Activated CD4-positive, alpha-beta T cell treated with anti-CD3 and anti-CD28 coated beads, Interleukin-2, amount 50 U/mL, for 24 hours (primary cell): ENCODE results near the gene PAFAH1B2.

Experiments used
- DNase-seq, 2 donors: peaks; one replicate each; pipeline ENCODE4 v3.0.0-alpha.2; 2020; ENCODE audit warnings: low read depth in 1 of 2, low spot score in 1 of 2

PAFAH1B2 gene

DNA sequence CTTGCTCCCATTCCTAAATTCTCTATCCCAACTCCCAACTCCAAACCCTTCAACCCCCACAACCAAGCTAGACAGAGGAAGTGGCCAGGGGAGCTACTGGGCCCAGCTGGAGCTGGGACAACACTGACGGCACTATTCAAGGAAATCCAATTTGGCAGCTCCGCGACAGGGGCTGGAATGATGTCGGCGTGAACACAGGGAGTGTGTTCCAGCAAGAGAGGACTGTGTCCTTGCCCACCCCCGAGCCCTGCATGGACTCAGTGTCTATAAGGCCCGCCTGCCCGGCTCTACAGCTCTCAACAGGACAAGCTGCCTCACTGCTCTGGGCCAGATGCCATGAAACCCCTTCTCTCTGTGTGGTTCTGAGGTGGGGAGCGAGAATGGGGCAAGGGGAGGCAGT lies 76.5 kb downstream of the PAFAH1B2 start:
- no peak for DNase-seq

DNA sequence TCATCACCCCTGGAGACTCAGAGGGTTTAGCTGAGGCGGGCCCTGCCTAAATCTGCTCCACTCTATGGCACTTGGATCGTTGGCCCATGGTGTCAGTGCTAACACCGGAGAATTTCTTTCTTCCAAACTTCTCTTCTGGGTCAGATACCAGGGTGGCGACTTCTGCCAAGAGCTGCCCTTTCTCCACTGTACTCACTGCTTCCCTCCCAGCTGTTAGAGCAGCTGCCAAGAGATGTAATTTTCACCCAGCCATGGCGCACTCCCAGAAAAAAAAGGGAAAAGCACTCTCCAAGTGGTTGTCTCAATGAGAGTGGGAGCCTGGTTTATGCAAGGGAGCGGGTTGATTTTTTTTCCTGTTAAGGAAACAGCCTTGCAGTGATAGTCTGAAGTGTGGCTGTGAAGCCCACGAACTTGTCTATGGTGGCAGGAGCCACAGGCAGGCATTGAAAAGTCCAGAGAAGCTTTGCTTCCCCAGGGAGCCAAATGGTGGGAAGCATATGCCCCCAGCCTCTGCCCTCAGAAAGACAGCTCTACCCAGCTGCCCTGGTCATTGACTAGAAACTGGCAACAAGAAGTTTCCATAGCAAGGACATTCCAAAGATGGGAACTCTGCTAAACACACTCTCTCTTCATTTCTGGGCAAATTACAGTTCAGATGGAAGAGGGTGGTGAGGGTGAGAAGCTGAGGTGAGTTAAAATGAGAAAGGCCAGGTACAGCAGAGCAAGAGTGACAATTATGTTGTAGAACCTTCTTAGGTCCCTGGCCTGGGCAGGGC lies 77.1 kb downstream of the PAFAH1B2 start:
- DNase-seq: no peak

DNA sequence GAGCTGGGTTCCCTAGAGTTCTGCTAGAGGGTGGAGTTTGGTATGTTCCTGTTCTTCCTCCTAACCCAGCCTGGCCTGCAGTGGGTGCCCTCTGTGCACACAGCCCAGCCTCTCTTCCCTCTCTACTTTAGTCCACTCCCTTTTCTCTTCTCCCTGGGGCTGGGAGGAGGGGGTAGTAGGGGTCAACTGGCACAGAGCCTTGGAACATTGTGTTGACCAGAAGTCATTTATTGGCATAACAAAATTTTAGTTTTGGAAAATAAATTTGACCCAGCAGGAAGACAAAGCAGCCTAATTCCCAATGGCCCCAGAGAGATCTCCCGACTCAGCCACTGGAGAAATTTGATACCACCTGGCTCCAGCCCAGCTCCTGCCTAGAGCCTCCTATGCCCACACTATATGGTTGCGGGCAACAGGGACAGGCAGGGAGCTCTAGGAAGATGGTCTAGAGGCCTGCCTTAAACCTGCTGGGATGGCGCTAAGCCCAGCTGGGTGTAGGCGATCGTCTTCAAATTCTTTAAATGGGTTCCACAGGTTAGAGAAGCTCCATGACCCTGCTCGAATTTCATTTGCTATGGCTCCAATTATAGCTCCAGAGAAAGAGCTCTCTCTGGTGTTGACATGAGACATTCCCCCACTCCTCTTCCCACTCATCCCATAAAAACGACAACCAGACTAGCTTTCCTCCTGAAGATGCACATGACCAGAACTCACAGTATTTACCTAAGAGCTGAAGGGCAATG lies 77.9 kb downstream of the PAFAH1B2 start:
- DNase-seq: no peak

DNA sequence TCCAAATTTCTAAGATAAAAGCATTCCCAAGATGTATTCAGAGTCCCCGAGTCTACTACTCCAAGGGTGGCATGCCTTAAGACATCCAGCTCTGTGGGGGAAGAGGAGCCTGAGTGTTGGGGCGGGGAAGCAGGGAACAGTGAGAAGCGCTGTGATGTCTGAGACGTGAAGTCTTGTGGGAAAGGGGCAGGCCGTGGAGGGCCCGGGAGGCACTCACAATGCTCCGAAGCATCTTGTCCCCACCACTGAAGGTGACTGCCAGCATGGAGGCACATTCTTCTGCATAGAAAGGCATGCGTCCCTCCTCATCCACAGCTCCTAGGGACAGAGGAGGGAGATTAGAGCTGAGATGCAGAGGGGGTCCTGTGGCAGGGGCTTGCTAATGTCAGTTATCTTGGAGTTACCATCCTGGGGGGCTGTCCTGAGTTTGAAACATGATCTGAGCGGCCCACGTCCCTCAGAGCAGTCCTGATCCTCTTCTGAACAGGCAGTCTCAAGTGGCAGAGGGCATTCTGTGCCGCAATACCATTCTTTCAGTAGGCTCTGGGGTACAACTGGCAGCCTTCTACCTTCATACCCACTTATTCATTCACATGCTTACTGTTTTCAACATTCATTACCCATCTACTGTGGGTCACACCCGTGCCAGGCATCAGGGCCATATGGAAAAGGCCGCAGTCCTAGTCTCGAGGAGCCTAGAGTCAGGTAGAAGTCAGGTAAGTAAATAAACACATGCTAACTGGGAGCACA lies 79.1 kb downstream of the PAFAH1B2 start:
- no peak for DNase-seq

DNA sequence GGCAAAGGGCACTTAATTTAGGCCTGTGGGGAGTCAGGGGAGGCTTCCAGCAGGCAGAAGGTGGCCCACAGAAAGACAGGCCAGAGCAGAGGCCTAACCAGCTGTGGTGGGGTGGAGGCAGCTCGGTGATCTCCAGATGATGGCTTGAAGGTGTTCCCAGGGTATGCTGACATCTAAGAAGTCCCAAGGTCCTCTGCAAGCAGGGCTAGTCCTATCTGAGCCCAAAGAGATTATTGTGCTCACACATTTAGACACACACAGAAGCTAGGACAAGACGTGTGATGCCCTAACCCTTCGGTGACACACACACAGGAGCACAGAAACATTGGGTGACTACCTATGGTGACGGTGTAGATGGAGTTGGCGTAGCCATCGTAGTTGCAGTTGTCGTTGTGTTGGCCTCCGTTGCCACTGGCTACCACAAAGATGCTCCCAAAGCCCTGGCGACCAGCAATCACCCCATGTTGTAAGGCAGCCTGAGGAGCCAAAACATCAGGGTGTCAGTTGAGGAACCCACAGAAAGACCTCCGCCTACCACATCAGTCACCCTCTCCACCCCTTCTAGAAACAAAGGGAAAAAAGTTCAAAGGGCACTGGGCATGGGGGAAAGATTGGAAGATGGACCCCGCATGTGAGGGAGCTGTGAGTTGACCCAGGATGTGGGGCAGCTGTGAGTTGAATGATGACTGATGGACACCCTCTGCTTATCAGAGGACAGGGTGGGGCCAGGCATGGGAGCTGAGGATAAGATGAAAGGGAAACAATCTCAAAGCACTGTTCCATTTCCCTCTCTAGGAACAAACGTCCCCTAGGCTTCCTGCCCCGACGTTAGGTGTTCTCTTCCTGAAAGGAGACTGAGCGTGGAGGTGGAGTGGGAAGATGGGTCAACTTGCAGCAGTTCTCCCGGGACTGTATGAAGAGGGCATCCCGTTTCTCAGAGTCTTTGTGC lies 79.9 kb downstream of the PAFAH1B2 start:
- DNase-seq: no peak

DNA sequence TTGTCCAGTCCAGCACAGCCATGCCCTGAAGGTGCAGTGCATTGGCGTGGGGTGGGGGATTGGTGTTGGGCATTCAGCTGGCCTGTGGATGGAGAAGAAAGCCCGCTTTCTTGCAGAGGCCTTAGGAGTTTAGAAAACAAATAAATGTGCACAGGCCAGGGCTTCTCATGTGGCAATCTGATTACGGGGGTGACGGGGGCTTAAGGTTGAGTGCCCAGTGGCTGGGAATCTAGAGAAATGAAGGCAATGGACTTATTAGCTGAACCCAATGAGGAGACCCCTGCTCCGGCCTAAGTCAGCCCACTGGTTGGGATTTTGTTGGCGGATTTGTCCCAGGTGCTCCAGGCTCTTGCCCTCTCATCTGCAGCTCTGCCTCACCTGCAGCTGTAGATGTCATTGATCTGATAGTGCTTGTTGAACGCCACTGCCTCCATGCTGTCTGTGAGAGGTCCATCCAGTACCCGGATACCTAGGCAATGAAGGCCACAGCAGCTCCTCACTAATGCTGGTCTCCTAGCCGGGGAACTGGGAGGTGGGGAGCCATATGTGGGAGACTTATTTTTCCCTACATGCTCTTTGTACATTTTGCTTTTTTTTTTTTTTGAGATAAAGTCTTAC lies 81.6 kb downstream of the PAFAH1B2 start:
- no peak for DNase-seq
